Measurements from ENCODE around the gene DDX1.
"Not testable (repeated sequence)": the region's sequence is repeated elsewhere in the genome, so short reads cannot be mapped to it uniquely, and the experiment has no call there.

Gene DDX1

DNA sequence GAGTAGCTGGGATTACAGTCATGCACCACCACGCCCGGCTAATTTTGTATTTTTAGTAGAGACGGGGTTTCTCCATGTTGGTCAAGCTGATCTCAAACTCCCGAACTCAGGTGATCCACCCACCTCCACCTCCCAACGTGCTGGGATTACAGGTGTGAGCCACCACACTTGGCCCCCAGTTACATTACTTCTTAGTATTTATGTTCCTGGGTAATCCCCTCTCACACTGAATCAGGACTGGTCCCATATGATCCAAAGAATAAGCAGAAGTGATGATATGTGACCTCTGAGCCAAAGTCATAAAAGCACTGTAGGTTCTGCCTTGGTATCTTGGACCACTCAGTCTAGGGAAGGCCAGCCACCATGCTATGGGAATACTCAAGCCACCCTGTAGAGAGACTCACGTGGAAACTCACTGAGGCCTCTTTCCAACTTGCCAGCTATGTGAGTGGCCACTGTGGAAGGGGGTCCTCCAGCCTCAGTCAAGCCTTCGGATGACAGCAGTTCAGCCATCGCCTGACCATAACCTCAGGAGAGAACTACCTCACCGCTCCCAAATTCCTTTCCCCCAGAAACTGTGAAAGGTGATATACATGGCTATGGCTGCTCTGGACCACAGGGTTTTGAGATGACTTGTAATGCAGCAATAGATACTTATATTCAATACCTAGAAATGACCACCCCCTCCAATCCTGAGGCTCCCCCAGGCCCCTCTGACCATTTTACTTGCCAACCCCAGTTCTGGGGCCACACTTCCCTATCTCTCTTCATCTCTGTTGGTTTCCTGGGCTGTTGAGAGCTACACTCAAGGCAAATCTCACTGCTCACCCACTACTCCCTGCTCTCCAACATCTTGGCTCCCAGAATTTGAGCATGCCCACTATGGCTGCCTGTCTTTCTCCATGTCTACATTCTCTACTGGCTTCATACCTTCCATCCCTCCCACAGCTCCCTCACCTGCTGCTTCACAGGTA lies 80.5 kb downstream of the DDX1 start:
- TF ChIP-seq POLR2A (IDR thresholded peaks at IDR 0.05; ENCODE audit: low read length), result no peak
- TF ChIP-seq GATA1 (IDR thresholded peaks at IDR 0.05; ENCODE audit: low read depth, low read length), result no peak
- DNase-seq, result no peak

- TF ChIP-seq GATA1 (IDR thresholded peaks at IDR 0.05; ENCODE audit: low read depth, low read length) (no peak), POLR2A (IDR thresholded peaks at IDR 0.05; ENCODE audit: low read length) (no peak)
- no peak for DNase-seq
Measured at GRCh38 chr2:15672961-15673918, 81.6 kb downstream of the DDX1 start.

- DNase-seq, result no peak
- TF ChIP-seq GATA1 (IDR thresholded peaks at IDR 0.05; ENCODE audit: low read depth, low read length), result no peak
- no peak for TF ChIP-seq POLR2A (IDR thresholded peaks at IDR 0.05; ENCODE audit: low read length)
Measured at GRCh38 chr2:15673919-15674636, 82.4 kb downstream of the DDX1 start.

GRCh38 chr2:15674637-15675455 lies 83.2 kb downstream of the DDX1 start:
- TF ChIP-seq POLR2A (IDR thresholded peaks at IDR 0.05; ENCODE audit: low read length), result no peak
- TF ChIP-seq GATA1 (IDR thresholded peaks at IDR 0.05; ENCODE audit: low read depth, low read length), result no peak
- DNase-seq, result no peak

GRCh38 chr2:15675456-15676195 lies 84.0 kb downstream of the DDX1 start:
- DNase-seq, result no peak
- TF ChIP-seq POLR2A (IDR thresholded peaks at IDR 0.05; ENCODE audit: low read length) (no peak), GATA1 (IDR thresholded peaks at IDR 0.05; ENCODE audit: low read depth, low read length) (no peak)

GRCh38 chr2:15677141-15677843 lies 85.6 kb downstream of the DDX1 start:
- DNase-seq, result no peak
- TF ChIP-seq GATA1 (IDR thresholded peaks at IDR 0.05; ENCODE audit: low read depth, low read length) (no peak), POLR2A (IDR thresholded peaks at IDR 0.05; ENCODE audit: low read length) (no peak)

DNA sequence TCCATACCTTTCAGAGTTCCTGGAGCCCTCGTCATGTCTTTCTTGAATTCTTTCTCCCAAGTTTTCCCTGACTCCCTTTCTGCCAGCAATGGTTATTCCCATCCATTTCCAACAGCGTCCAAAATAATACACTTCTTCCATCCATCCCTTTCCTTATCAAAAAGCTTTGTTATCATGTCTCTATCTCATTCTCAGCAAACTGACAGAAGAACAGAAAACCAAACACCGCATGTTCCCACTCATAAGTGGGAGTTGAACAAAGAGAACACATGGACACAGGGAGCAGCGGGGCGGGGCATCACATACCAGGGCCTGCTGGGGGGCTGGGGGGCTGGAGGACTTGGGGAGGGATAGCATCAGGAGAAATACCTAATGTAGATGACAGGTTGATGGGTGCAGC lies 86.7 kb downstream of the DDX1 start:
- TF ChIP-seq POLR2A (IDR thresholded peaks at IDR 0.05; ENCODE audit: low read length), result no peak
- no peak for TF ChIP-seq GATA1 (IDR thresholded peaks at IDR 0.05; ENCODE audit: low read depth, low read length)
- DNase-seq, result no peak

- no peak for DNase-seq
- TF ChIP-seq GATA1 (IDR thresholded peaks at IDR 0.05; ENCODE audit: low read depth, low read length), result no peak
- no peak for TF ChIP-seq POLR2A (IDR thresholded peaks at IDR 0.05; ENCODE audit: low read length)
Measured at GRCh38 chr2:15678909-15679308, 87.2 kb downstream of the DDX1 start.

DNA sequence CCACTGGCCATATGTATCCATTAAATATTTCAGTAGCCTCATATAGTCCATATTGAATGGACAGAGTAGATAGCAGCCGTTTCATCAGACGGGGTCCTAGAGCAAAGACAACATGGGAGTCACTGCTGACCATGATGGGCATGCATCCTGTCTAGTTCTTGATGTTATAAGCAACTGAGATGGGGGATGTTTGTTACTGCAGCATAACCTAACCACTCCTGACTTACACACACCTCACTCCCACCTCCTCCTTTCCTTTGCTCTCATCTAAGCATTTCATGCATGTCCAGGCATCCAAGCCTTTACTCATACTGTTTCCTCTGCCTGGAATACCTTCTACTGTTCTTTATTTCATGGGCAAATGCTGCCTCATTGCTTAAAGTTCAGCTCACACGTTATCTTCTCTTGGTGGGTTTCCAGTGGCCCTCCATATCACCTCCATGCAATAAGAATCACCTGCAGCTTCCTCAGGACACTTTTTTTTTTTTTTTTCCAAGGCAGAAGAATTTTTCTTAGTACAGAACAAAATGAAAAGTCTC lies 87.8 kb downstream of the DDX1 start:
- TF ChIP-seq POLR2A (IDR thresholded peaks at IDR 0.05; ENCODE audit: low read length) (no peak), GATA1 (IDR thresholded peaks at IDR 0.05; ENCODE audit: low read depth, low read length) (no peak)
- no peak for DNase-seq

- DNase-seq, result not testable (repeated sequence)
Measured at GRCh38 chr2:15680132-15680531, 88.5 kb downstream of the DDX1 start.
